Endothelial cell of umbilical vein (primary cell): ENCODE measurements around the gene TNFAIP8L1.

Experiments used
- EZH2 ChIP-seq: IDR thresholded peaks from 2 replicates; pipeline ENCODE4 v1.6.1; 2012; ENCODE audit warnings: borderline replicate concordance, low read depth, mild to moderate bottlenecking, moderate library complexity, low read length, inconsistent platforms; ENCODE audit not compliant: severe bottlenecking
- GATA2 ChIP-seq: IDR thresholded peaks from 2 replicates; pipeline ENCODE4 v1.7.0; 2011; ENCODE audit warnings: low read depth, mild to moderate bottlenecking, moderate library complexity, mixed read lengths, low read length; ENCODE audit not compliant: insufficient read length, insufficient read depth
- POLR2A ChIP-seq: IDR thresholded peaks from 2 replicates; pipeline ENCODE4 v1.6.1; 2012; ENCODE audit warnings: low read depth, mild to moderate bottlenecking, control low read depth, low read length
- TF ChIP-seq, protein P1 (sequence below), 2 donors: IDR thresholded peaks; 1 replicate in 1 of 2; 2 replicates in 1 of 2; pipeline ENCODE4 v1.5.1; 2011; ENCODE audit warnings: low read length in 2 of 2, mild to moderate bottlenecking in 2 of 2, moderate library complexity in 2 of 2, control low read depth in 1 of 2, inconsistent platforms in 1 of 2, low read depth in 1 of 2; ENCODE audit not compliant: insufficient read depth in 1 of 2; ENCODE audit errors: extremely low read depth in 1 of 2

DNA sequence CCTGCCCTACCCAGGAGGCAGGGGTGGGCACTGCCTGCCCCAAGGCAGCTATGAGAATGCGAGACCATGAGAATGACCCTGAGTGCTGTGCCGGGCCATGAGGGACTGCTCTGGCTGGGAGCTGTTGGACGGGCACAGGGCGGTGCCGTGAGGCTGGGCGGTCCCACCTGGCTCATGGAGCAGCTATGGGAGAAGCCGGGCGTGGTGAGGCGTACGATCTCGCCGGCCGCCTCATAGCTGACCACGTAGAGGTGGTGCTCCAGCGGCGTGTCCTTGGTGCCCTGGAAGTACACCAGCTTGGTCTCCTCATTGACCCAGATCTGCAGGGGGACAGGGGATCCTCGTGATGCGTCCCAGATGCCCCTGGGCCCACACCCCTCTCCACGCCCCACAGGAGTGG, 50.1 kb downstream of the TNFAIP8L1 start:
- TF ChIP-seq, protein P1, sequence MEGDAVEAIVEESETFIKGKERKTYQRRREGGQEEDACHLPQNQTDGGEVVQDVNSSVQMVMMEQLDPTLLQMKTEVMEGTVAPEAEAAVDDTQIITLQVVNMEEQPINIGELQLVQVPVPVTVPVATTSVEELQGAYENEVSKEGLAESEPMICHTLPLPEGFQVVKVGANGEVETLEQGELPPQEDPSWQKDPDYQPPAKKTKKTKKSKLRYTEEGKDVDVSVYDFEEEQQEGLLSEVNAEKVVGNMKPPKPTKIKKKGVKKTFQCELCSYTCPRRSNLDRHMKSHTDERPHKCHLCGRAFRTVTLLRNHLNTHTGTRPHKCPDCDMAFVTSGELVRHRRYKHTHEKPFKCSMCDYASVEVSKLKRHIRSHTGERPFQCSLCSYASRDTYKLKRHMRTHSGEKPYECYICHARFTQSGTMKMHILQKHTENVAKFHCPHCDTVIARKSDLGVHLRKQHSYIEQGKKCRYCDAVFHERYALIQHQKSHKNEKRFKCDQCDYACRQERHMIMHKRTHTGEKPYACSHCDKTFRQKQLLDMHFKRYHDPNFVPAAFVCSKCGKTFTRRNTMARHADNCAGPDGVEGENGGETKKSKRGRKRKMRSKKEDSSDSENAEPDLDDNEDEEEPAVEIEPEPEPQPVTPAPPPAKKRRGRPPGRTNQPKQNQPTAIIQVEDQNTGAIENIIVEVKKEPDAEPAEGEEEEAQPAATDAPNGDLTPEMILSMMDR (IDR thresholded peaks at IDR 0.05; ENCODE audit: extremely low read depth in 1 of 2, insufficient read depth in 1 of 2, low read depth in 1 of 2, low read length in 2 of 2), result no peak
- TF ChIP-seq POLR2A (no peak), EZH2 (no peak), GATA2 (no peak)
